Stimulated activated CD8-positive, alpha-beta memory T cell treated with anti-CD3 and anti-CD28 coated beads, Interleukin-4, amount 100 ng/mL, for 48 hours (primary cell): ENCODE data around the gene CAST.

ENCODE experiments used
- DNase-seq: peaks from one replicate; pipeline ENCODE4 v3.0.0-alpha.2; 2020

CAST gene

GRCh38 chr5:96750110-96750822 lies 88.1 kb downstream of the CAST start:
- no peak for DNase-seq

- no peak for DNase-seq
These were observed 89.3 kb downstream of the CAST start for GRCh38 chr5:96751203-96752169.

GRCh38 chr5:96752341-96753016 lies 90.3 kb downstream of the CAST start:
- DNase-seq, result no peak

DNA sequence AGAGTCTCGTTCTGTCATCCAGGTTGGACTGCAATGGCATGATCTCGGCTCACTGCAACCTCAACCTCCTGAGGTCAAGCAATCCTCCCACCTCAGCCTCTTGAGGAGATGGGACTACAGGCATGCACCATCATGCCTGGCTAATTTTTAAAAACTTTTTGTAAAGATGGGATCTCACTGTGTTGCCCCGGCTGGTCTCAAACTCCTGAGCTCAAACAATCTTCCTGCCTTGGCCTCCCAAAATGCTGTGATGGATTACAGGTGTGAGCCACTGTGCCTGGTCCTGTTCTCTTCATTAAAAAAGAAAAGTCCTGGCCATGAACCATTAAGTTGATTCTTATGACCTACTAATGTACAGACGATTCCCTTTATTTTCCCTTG lies 90.8 kb downstream of the CAST start:
- no peak for DNase-seq

- DNase-seq, result no peak
These were observed 91.7 kb downstream of the CAST start for GRCh38 chr5:96753848-96754247.

GRCh38 chr5:96755851-96756250 lies 93.7 kb downstream of the CAST start:
- no peak for DNase-seq

DNA sequence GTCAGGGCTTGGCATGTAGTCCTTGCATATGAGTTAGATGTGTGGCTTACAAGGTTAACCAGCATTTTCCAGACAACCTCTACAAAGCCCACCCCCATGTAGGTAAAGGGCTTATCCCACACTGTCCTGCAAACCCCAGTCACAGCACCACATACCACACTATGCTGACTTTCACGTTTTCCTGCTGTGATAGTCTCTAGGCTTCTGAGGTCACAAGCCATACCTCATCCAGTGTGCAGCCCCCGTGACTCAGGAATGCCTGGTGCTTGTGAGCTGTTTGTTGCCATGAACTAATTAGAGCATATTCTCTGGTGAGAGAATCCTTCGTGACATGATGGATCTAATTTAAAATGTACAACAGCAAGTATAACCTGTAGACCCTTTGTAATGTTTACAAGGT lies 94.8 kb downstream of the CAST start:
- no peak for DNase-seq

GRCh38 chr5:96758621-96759020 lies 96.4 kb downstream of the CAST start:
- DNase-seq, result no peak

DNA sequence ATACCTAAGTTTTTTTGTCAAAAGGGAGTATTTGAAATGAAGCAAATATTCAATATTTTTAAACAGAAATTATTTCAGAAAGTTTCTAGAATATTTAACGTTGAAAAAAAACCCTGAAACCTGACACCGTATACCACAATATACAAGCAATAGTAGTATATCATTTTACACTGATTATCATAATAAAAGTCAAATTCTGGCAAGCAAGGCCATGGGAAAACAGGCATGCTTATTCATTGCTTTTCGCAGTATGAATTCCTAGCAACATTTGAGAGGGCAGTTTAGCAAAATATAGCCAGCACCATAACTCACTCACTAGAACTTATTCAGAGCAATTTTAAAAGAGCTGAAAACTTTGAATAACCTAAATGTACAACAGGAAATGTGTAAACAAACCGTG lies 99.4 kb downstream of the CAST start:
- no peak for DNase-seq

GRCh38 chr5:96763026-96763425 lies 100.8 kb downstream of the CAST start:
- no peak for DNase-seq

GRCh38 chr5:96765043-96765442 lies 102.9 kb downstream of the CAST start:
- no peak for DNase-seq

- DNase-seq, result no peak
These were observed 106.6 kb downstream of the CAST start for GRCh38 chr5:96768708-96769251.

GRCh38 chr5:96771395-96771794 lies 109.2 kb downstream of the CAST start:
- DNase-seq, result no peak

- no peak for DNase-seq
These were observed 109.9 kb downstream of the CAST start for GRCh38 chr5:96772111-96772510.

- DNase-seq, result no peak
These were observed 110.4 kb downstream of the CAST start for GRCh38 chr5:96772542-96772941.

- DNase-seq, result no peak
These were observed 112.9 kb downstream of the CAST start for GRCh38 chr5:96775050-96775449.

GRCh38 chr5:96775689-96776088 lies 113.5 kb downstream of the CAST start:
- DNase-seq, result no peak

GRCh38 chr5:96776621-96777020 lies 114.4 kb downstream of the CAST start:
- DNase-seq, result no peak

DNA sequence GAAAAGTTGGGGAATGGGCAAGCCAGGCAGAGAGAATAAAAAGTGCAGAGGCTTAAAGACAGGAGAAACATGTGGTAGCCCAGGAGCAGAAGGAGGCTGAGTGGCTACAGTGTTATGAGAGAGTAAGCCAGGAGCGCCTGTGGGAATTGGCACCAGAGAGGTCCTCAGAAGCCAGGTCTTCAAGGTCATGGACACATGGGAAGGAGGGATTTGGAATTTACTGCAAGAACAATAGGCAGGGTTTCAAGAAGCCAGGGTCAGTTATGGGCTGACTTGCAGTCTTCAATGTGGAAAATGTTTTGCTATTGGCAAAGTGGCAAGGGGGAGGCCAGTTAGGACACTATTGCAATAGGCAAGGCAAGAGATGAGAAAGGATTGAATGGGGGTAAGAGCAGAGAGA lies 116.2 kb downstream of the CAST start:
- DNase-seq, result no peak

DNA sequence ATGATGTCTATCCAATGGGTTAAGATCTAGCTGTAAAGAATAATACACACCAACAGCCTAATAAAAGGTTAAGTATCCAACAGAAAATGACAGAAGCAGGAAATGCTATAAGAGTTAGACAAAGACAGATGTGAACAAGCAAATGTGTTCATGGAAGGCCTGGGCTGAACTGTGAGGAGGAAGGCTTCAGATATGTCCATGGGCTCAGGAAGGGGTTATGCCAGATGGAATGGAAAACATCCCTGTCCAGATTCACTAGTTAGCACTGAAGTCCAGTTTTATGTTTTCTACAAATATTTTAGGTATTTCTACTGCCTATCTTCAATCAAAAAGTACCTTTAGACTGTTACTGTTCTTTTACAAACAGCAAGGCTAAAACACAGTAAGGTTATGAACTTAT lies 118.5 kb downstream of the CAST start:
- DNase-seq, result no peak

DNA sequence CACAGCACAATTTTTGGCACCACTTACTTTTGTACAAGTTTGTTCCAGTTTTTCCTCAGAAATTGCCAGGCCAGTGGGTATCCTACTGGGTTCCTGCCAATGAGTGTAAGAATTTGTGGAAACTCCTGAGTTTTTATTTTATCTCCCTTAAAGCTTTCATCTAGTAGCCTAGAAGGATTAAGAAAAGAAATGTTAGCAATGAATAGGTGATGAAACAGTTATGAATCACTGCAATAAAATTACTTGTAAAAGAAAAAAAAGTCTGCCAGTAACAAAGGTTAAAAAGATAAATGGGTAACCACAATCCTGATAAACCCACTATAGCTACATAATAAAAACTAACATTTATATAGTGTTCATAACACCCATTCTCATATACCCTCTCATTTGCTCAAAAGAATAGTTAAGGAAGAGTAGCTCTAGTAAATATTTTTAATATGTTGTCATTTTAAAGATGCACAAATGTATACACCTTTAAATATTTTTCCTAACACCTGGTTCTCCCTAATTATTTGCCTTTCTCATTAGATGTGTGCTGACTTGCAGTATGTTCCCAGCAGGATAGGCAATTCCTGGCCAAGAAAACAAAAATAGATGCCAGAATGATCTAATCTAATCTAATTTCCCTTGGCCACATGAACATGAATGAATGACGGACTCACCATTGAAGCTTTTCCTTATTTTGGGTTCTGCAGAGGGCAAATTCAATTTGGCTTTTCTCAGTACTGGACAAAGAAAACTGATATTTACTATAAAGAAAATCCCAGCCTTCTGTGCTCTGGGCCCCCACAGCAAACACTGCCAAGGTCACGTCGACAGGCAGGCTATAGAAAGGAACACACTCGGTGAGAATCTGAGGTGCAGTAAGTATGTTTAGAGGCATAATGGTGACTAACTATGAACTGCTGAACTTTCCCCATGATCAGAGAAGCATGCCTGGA lies 119.1 kb downstream of the CAST start:
- DNase-seq, result no peak

GRCh38 chr5:96783326-96783725 lies 121.2 kb downstream of the CAST start:
- no peak for DNase-seq
